PFSK-1 (cell line): ENCODE data around the gene SPANXN4.

ENCODE experiments used
- FOXP2 ChIP-seq: optimal IDR thresholded peaks from 2 replicates; pipeline ENCODE3; 2011; ENCODE audit warnings: borderline replicate concordance, control low read depth, inconsistent platforms; ENCODE audit not compliant: insufficient read depth; ENCODE audit errors: extremely low read length, extremely low read depth
- POLR2AphosphoS5 ChIP-seq: IDR thresholded peaks from 2 replicates; pipeline ENCODE4 v1.6.1; 2012; ENCODE audit warnings: low read depth, mild to moderate bottlenecking, control low read depth, low read length, moderate library complexity
- SIN3A ChIP-seq: IDR thresholded peaks from 2 replicates; pipeline ENCODE4 v1.6.1; 2012; ENCODE audit warnings: mild to moderate bottlenecking, low read length, moderate library complexity, borderline replicate concordance; ENCODE audit not compliant: insufficient read depth
- TAF1 ChIP-seq: IDR thresholded peaks from 2 replicates; pipeline ENCODE4 v1.6.1; 2012; ENCODE audit warnings: low read length, control low read depth, borderline replicate concordance; ENCODE audit not compliant: insufficient read depth
- TF ChIP-seq, protein P1 (sequence below), 2 experiments: IDR thresholded peaks; 2 replicates each; pipeline versions ENCODE4 v1.6.1 to v1.8.0; 2011 to 2012; ENCODE audit warnings: low read depth in 2 of 2, low read length in 2 of 2, control low read depth in 1 of 2, inconsistent platforms in 1 of 2, mild to moderate bottlenecking in 1 of 2, moderate library complexity in 1 of 2; ENCODE audit not compliant: insufficient read depth in 1 of 2

SPANXN4 gene

DNA sequence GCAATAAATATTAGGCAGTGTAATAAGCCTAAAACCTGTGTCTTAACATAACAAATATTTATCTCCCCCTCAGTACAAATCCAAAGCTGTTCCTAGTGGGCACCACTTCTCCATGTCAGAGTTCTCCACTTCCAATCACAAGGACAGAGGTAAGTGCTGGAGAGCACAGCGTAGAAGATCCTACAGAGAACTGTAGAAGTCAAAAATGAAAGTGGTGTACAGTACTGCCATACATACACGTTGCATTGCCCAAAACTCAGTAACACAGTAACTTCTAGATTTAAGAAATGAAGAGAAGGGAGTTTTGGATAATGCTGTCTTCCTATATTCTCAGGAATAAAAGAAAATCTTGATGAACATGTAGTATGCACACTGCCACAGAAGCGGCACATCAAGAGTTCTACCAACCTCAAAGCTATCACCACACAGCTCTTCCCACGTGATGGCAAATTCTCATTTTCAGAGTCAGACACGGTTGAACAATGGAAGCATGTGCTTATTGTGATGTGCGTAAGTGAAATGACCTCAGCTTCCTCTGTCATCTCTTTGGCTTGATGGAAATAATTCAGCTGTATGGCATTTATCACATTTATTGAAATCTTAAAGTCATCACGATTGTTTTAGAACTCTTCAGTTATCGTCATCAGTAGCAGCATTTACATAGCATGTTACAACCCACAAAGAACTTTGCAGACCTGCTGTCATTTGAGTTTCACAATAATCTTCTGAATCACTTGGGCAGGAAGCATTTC lies 27.1 kb upstream of the SPANXN4 start:
- TF ChIP-seq SIN3A (no peak), FOXP2 (no peak), POLR2AphosphoS5 (no peak), TAF1 (no peak)
- TF ChIP-seq, protein P1, sequence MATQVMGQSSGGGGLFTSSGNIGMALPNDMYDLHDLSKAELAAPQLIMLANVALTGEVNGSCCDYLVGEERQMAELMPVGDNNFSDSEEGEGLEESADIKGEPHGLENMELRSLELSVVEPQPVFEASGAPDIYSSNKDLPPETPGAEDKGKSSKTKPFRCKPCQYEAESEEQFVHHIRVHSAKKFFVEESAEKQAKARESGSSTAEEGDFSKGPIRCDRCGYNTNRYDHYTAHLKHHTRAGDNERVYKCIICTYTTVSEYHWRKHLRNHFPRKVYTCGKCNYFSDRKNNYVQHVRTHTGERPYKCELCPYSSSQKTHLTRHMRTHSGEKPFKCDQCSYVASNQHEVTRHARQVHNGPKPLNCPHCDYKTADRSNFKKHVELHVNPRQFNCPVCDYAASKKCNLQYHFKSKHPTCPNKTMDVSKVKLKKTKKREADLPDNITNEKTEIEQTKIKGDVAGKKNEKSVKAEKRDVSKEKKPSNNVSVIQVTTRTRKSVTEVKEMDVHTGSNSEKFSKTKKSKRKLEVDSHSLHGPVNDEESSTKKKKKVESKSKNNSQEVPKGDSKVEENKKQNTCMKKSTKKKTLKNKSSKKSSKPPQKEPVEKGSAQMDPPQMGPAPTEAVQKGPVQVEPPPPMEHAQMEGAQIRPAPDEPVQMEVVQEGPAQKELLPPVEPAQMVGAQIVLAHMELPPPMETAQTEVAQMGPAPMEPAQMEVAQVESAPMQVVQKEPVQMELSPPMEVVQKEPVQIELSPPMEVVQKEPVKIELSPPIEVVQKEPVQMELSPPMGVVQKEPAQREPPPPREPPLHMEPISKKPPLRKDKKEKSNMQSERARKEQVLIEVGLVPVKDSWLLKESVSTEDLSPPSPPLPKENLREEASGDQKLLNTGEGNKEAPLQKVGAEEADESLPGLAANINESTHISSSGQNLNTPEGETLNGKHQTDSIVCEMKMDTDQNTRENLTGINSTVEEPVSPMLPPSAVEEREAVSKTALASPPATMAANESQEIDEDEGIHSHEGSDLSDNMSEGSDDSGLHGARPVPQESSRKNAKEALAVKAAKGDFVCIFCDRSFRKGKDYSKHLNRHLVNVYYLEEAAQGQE (IDR thresholded peaks at IDR 0.05; ENCODE audit: insufficient read depth in 1 of 2, low read depth in 2 of 2, low read length in 2 of 2): no peak

DNA sequence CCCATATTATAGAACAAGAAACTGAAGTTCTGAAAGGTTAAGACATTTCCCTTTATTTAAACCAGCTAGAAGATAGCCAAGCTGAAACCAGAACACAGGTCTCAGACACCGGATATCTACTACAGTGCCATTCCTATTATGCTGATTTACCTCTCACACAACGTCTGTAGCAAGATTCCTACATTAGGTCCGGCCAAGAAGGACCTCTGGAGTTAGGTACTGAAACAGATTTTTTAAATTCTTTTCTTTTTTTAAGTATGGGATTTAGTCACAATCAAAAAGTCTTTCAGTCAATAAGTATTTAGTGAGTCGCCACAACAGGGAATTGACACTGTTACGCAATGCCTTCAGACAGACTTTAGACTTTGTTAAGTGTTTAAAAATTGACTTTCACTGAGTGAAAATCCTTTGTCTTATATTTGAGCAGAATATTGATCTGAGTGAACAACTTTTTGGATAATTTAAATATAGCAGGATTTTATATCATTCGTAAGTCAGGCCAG lies 26.5 kb upstream of the SPANXN4 start:
- TF ChIP-seq POLR2AphosphoS5 (no peak), TAF1 (no peak), FOXP2 (no peak)
- TF ChIP-seq, protein P1 (IDR thresholded peaks at IDR 0.05; ENCODE audit: insufficient read depth in 1 of 2, low read depth in 2 of 2, low read length in 2 of 2): no peak

DNA sequence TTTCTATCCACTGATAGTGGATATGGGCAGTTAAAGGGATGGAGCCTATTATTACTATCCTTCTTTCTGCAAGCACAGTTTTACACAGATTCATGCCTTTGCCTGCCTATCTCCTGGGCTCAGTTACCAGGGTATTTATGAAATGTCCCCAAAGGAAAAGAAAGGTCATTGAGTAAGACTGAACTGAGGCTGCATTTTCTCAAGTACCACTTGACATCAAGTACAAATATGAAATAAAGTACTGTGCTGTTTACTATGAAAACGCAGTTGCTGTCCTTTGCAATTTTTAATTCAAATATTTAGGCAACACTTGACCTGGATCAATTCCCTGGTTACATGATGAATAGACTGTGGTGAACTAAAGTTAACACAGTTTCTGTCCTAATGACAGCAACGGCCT lies 23.5 kb upstream of the SPANXN4 start:
- TF ChIP-seq SIN3A: no peak
- TF ChIP-seq, protein P1 (IDR thresholded peaks at IDR 0.05; ENCODE audit: insufficient read depth in 1 of 2, low read depth in 2 of 2, low read length in 2 of 2): no peak
- no peak for TF ChIP-seq TAF1
- TF ChIP-seq FOXP2: no peak
- TF ChIP-seq POLR2AphosphoS5: no peak

DNA sequence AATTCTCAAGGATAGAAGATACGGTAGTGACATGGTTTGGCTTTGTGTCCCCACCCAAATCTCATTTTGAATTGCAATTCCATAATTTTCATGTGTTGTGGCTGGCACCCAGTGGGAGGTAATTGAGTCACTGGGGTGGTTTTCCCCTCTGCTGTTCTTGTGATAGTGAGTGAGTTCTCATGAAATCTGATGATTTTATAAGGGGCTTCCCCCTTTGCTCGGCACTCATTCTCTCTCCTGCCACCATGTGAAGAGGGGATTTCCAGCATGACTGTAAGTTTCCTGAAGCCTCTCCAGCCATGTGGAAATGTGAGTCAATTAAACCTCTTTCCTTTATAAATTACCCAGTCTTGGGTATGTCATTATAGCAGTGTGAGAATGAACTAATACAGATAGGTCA lies 8.5 kb upstream of the SPANXN4 start:
- TF ChIP-seq POLR2AphosphoS5 (no peak), SIN3A (no peak), FOXP2 (no peak), TAF1 (no peak)
- TF ChIP-seq, protein P1 (IDR thresholded peaks at IDR 0.05; ENCODE audit: insufficient read depth in 1 of 2, low read depth in 2 of 2, low read length in 2 of 2): no peak

DNA sequence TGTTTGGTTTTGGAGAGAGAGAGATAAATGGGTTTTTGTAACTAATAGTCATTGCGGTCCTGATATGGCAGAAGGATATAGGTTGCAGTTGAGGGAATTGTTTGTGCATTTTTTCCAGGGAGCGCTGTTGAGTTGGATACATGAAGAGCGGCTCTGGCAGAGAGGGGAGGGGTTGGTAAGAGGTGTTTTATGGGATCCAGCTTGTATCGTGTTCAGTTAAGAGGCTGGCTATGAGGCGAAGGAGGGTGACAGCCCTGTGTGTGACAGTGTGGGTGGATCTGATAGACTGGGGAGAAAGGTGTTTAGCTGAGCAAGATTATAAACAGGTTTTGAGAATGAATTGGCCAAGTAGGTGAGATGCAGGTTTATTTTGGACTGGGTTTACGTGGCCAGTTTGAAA lies 1.5 kb downstream of the SPANXN4 start:
- TF ChIP-seq, protein P1 (IDR thresholded peaks at IDR 0.05; ENCODE audit: insufficient read depth in 1 of 2, low read depth in 2 of 2, low read length in 2 of 2): no peak
- TF ChIP-seq POLR2AphosphoS5 (no peak), SIN3A (no peak), TAF1 (no peak), FOXP2 (no peak)
